ENCODE measurements around the gene ABCA12.

Gene ABCA12

DNA sequence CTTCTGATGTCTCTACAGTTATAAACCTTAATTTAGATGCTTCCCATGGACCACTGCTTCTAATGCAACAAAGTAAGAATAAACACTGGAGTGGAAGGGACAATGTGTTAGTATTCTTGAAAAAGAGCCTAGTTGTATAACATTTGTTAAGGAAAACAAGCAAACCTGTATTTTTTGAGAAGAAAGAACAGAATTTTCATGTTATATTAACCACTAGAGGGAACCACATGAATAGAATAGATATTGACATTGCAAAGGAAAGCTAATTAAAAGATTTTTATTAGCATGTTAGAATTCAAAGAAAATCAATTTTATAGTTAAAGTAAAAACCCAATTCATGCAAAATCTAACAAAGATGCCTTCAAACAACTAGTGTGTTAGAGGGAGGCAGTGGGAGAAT, 177.7 kb downstream of the ABCA12 start:
- no peaks in the 10 kb centered on the region for H3K36me3 ChIP-seq (ENCODE audit: control insufficient read depth, low read length)
- no peaks in the 10 kb centered on the region for H4K20me1 ChIP-seq (ENCODE audit: control insufficient read depth, insufficient read depth, low read depth, low read length)
- no peak overlapping the region for H3K27ac ChIP-seq (ENCODE audit: low read depth, low read length)
- no peak overlapping the region for H3K4me3 ChIP-seq (ENCODE audit: low read length)
- no peaks in the 10 kb centered on the region for H3K9me3 ChIP-seq (ENCODE audit: control insufficient read depth, insufficient read depth, low read length)
- H3K9me2 ChIP-seq (replicated peaks; ENCODE audit: control insufficient read depth, low read length): no peaks in the 10 kb centered on the region
- H3K27me3 ChIP-seq (ENCODE audit: control insufficient read depth, low read length): no peaks in the 10 kb centered on the region
- no peak overlapping the region for H3K4me2 ChIP-seq (ENCODE audit: low read length)
- H3F3A ChIP-seq (ENCODE audit: control insufficient read depth, insufficient read depth): no peaks in the 10 kb centered on the region
- no peaks in the 10 kb centered on the region for H3K79me2 ChIP-seq (ENCODE audit: control insufficient read depth, low read length)
- TF ChIP-seq EZH2phosphoT487 (IDR thresholded peaks at IDR 0.05; ENCODE audit: borderline replicate concordance, low read length): no peak
- TF ChIP-seq CTCF (IDR thresholded peaks at IDR 0.05; ENCODE audit: low read depth, low read length, poor library complexity, severe bottlenecking): no peak
- no peaks in the 10 kb centered on the region for H3K4me1 ChIP-seq (ENCODE audit: control insufficient read depth, low read length)

- Histone ChIP-seq H3K4me1 (ENCODE audit: control insufficient read depth, low read length) (no peaks in the 10 kb centered on the region), H3K79me2 (ENCODE audit: control insufficient read depth, low read length) (no peaks in the 10 kb centered on the region), H3K27me3 (ENCODE audit: control insufficient read depth, low read length) (no peaks in the 10 kb centered on the region), H3K36me3 (ENCODE audit: control insufficient read depth, low read length) (no peaks in the 10 kb centered on the region), H3K9me3 (ENCODE audit: control insufficient read depth, insufficient read depth, low read length) (no peaks in the 10 kb centered on the region), H3F3A (ENCODE audit: control insufficient read depth, insufficient read depth) (no peaks in the 10 kb centered on the region), H3K9me2 (replicated peaks; ENCODE audit: control insufficient read depth, low read length) (no peaks in the 10 kb centered on the region), H3K4me3 (ENCODE audit: low read length) (no peak overlapping the region), H3K4me2 (ENCODE audit: low read length) (no peak overlapping the region), H4K20me1 (ENCODE audit: control insufficient read depth, insufficient read depth, low read depth, low read length) (no peaks in the 10 kb centered on the region), H3K27ac (ENCODE audit: low read depth, low read length) (no peak overlapping the region)
- TF ChIP-seq CTCF (IDR thresholded peaks at IDR 0.05; ENCODE audit: low read depth, low read length, poor library complexity, severe bottlenecking) (no peak), EZH2phosphoT487 (IDR thresholded peaks at IDR 0.05; ENCODE audit: borderline replicate concordance, low read length) (no peak)
Measured at GRCh38 chr2:214946949-214947348, 191.5 kb downstream of the ABCA12 start.

DNA sequence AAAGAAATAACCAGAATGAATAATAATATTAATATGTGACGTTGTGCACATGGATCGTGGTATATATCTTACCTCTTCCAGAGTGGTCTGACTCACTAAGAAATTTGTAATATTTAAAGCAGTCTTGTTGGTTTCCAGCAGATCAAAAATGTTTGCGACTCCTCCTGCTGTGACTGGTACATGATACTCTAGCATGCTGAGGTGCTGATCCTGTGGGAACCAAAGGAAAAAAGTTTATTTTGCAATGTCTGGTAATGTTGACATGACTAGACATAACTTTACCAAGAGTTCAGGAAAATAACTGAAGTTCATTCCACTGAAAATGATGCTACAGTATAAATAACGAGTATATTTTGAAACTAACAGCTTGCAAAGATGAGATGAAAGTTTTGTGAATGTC, 204.4 kb downstream of the ABCA12 start:
- no peaks in the 10 kb centered on the region for H3K4me1 ChIP-seq (ENCODE audit: control insufficient read depth, low read length)

More for the DNA sequence above, 204.4 kb downstream of the ABCA12 start:
- Histone ChIP-seq H3K4me2 (ENCODE audit: low read length) (no peak overlapping the region), H3K36me3 (ENCODE audit: control insufficient read depth, low read length) (no peaks in the 10 kb centered on the region), H3K9me3 (ENCODE audit: control insufficient read depth, insufficient read depth, low read length) (no peaks in the 10 kb centered on the region), H3K27ac (ENCODE audit: low read depth, low read length) (no peak overlapping the region), H3K4me3 (ENCODE audit: low read length) (no peak overlapping the region), H3F3A (ENCODE audit: control insufficient read depth, insufficient read depth) (no peaks in the 10 kb centered on the region), H3K79me2 (ENCODE audit: control insufficient read depth, low read length) (no peaks in the 10 kb centered on the region), H3K27me3 (ENCODE audit: control insufficient read depth, low read length) (no peaks in the 10 kb centered on the region), H3K9me2 (replicated peaks; ENCODE audit: control insufficient read depth, low read length) (no peaks in the 10 kb centered on the region), H4K20me1 (ENCODE audit: control insufficient read depth, insufficient read depth, low read depth, low read length) (no peaks in the 10 kb centered on the region)
- no peak for TF ChIP-seq CTCF (IDR thresholded peaks at IDR 0.05; ENCODE audit: low read depth, low read length, poor library complexity, severe bottlenecking)
